SK-N-SH (cell line): ENCODE data around the gene MRPL32. TPM values are rescaled to one million over a fixed set of nuclear protein-coding genes. Genes with fewer than 3 reads are reported as not detected.

Source experiments
- CTCF ChIA-PET: fragments of 300-600, 350-600 bp; formaldehyde crosslinking; extraction: SDS; loops from one replicate; lab custom pipeline; 2021; lab: Yijun Ruan, JAX
- POLR2A ChIA-PET: fragments of 350-600 bp; sonication (Branson Sonifier 250); formaldehyde crosslinking; extraction: SDS; loops from one replicate; lab custom pipeline; 2020; ENCODE audit warnings: antibody characterized with exemption, inconsistent platforms; lab: Yijun Ruan, JAX
- DNase-seq: peaks from one replicate; pipeline ENCODE4 v3.0.0; 2012
- H2AFZ ChIP-seq: fragments of 200-600 bp; sonication (generic); 2 replicates; pipeline ENCODE4 v1.8.1; 2016; ENCODE audit warnings: antibody characterized with exemption, mild to moderate bottlenecking, low read depth
- H3F3A ChIP-seq: fragments of 200-600 bp; sonication (generic); replicated peaks from 2 replicates; pipeline ENCODE3; 2016; ENCODE audit warnings: antibody characterized with exemption, mild to moderate bottlenecking; ENCODE audit not compliant: insufficient read depth
- H3K27ac ChIP-seq, 2 experiments: fragments of 200-500 bp in 1 of 2; fragments of 200-600 bp in 1 of 2; sonication (Bioruptor generic) in 1 of 2; sonication (generic), shearing (Covaris generic) in 1 of 2; 2 replicates each; pipeline versions ENCODE4 v1.5.1 to v1.6.1; 2014 to 2016; ENCODE audit warnings: low read depth in 2 of 2, inconsistent platforms in 1 of 2, low read length in 1 of 2, mild to moderate bottlenecking in 1 of 2, mixed read lengths in 1 of 2
- H3K27me3 ChIP-seq: fragments of 200-600 bp; sonication (generic), shearing (Covaris generic); 2 replicates; pipeline ENCODE4 v1.6.1; 2016; ENCODE audit warnings: mixed run types; ENCODE audit not compliant: insufficient read depth
- H3K36me3 ChIP-seq, 2 experiments: fragments of 200-500 bp in 1 of 2; fragments of 200-600 bp in 1 of 2; sonication (Bioruptor generic) in 1 of 2; sonication (generic) in 1 of 2; replicated peaks in 1 of 2; 2 replicates each; pipeline versions ENCODE3 to v1.5.1; 2014 to 2016; ENCODE audit warnings: low read length in 1 of 2, mild to moderate bottlenecking in 1 of 2; ENCODE audit not compliant: insufficient read depth in 2 of 2, control insufficient read depth in 1 of 2
- H3K4me1 ChIP-seq, 2 experiments: fragments of 200-500 bp in 1 of 2; fragments of 200-600 bp in 1 of 2; sonication (Bioruptor generic) in 1 of 2; sonication (generic), shearing (Covaris generic) in 1 of 2; 2 replicates each; pipeline versions ENCODE4 v1.5.1 to v1.6.1; 2014 to 2016; ENCODE audit warnings: low read depth in 1 of 2, low read length in 1 of 2, mixed run types in 1 of 2; ENCODE audit not compliant: insufficient read depth in 2 of 2, control insufficient read depth in 1 of 2
- H3K4me2 ChIP-seq: fragments of 200-600 bp; sonication (generic), shearing (Covaris generic); 2 replicates; pipeline ENCODE4 v1.6.1; 2017; ENCODE audit warnings: mixed run types
- H3K4me3 ChIP-seq, 2 experiments: fragments of 200-500 bp in 1 of 2; fragments of 200-600 bp in 1 of 2; sonication (Bioruptor generic) in 1 of 2; sonication (generic), shearing (Covaris generic) in 1 of 2; 2 replicates each; pipeline versions ENCODE4 v1.5.1 to v1.8.1; 2014 to 2016; ENCODE audit warnings: low read depth in 2 of 2, inconsistent platforms in 1 of 2, low read length in 1 of 2, mild to moderate bottlenecking in 1 of 2, mixed read lengths in 1 of 2, moderate library complexity in 1 of 2
- H3K79me2 ChIP-seq: fragments of 200-600 bp; sonication (generic); 2 replicates; pipeline ENCODE4 v1.8.1; 2017; ENCODE audit warnings: mild to moderate bottlenecking; ENCODE audit not compliant: insufficient read depth
- H3K9ac ChIP-seq: fragments of 200-600 bp; sonication (generic); 2 replicates; pipeline ENCODE4 v1.6.1; 2017; ENCODE audit warnings: mixed run types
- H3K9me2 ChIP-seq: fragments of 200-600 bp; sonication (generic); 2 replicates; pipeline ENCODE4 v1.6.1; 2017; ENCODE audit warnings: mixed run types
- H3K9me3 ChIP-seq: fragments of 200-600 bp; sonication (generic); 2 replicates; pipeline ENCODE4 v1.6.1; 2017; ENCODE audit warnings: mixed run types, mild to moderate bottlenecking, moderate library complexity
- H4K20me1 ChIP-seq: fragments of 200-600 bp; sonication (generic); 2 replicates; pipeline ENCODE4 v1.6.1; 2017; ENCODE audit warnings: mild to moderate bottlenecking, mixed run types; ENCODE audit not compliant: insufficient read depth
- EP300 ChIP-seq, 2 experiments: IDR thresholded peaks; 2 replicates each; pipeline versions ENCODE4 v1.4.0 to v1.6.1; 2012; ENCODE audit warnings: borderline replicate concordance in 1 of 2, low read depth in 1 of 2, low read length in 1 of 2
- FOSL2 ChIP-seq: IDR thresholded peaks from 2 replicates; pipeline ENCODE4 v1.4.0; 2012; ENCODE audit warnings: low read depth, mild to moderate bottlenecking, moderate library complexity, borderline replicate concordance
- FOXJ3 ChIP-seq: sonication (generic); formaldehyde crosslinking; IDR thresholded peaks from 2 replicates; pipeline ENCODE4 v1.5.1; 2020; ENCODE audit warnings: mild to moderate bottlenecking, missing genetic modification reagents
- GATA2 ChIP-seq: sonication (generic); formaldehyde crosslinking; IDR thresholded peaks from 2 replicates; pipeline ENCODE4 v1.5.0; 2020; ENCODE audit warnings: mild to moderate bottlenecking, missing genetic modification reagents
- JUND ChIP-seq: IDR thresholded peaks from 2 replicates; pipeline ENCODE4 v1.4.0; 2012
- MEF2A ChIP-seq: IDR thresholded peaks from 2 replicates; pipeline ENCODE4 v1.4.0; 2012; ENCODE audit warnings: low read depth, borderline replicate concordance
- MXI1 ChIP-seq: IDR thresholded peaks from 2 replicates; pipeline ENCODE4 v1.6.1; 2012; ENCODE audit warnings: mild to moderate bottlenecking, low read depth, low read length, improper control_type of control experiment
- NRF1 ChIP-seq: IDR thresholded peaks from 2 replicates; pipeline ENCODE4 v1.6.1; 2012; ENCODE audit warnings: low read depth, mild to moderate bottlenecking, low read length
- RAD21 ChIP-seq: IDR thresholded peaks from 2 replicates; pipeline ENCODE4 v1.6.1; 2012; ENCODE audit warnings: mild to moderate bottlenecking, low read length
- RCOR1 ChIP-seq: fragments of 150-350 bp; IDR thresholded peaks from 2 replicates; pipeline ENCODE4 v1.6.1; 2017; ENCODE audit warnings: antibody characterized with exemption, low read length
- RFX5 ChIP-seq: IDR thresholded peaks from 2 replicates; pipeline ENCODE4 v1.6.1; 2012; ENCODE audit warnings: mild to moderate bottlenecking, improper control_type of control experiment, low read length
- RXRA ChIP-seq: IDR thresholded peaks from 2 replicates; pipeline ENCODE4 v1.4.0; 2012; ENCODE audit warnings: low read depth, mild to moderate bottlenecking, borderline replicate concordance
- TAF1 ChIP-seq: IDR thresholded peaks from 2 replicates; pipeline ENCODE4 v1.6.1; 2012; ENCODE audit warnings: low read depth, mild to moderate bottlenecking, low read length, moderate library complexity, borderline replicate concordance
- TEAD4 ChIP-seq: IDR thresholded peaks from 2 replicates; pipeline ENCODE4 v1.4.0; 2012; ENCODE audit warnings: mild to moderate bottlenecking, borderline replicate concordance; ENCODE audit not compliant: insufficient read depth
- WGBS: methylation state at CpG from one replicate; pipeline ENCODE4 v1.1.6; 2017; ENCODE audit warnings: low lambda C conversion rate; 5-methylcytosine and 5-hydroxymethylcytosine counted together
- polyA plus RNA-seq, 3 experiments: library from polyadenylated mRNA; depleted of rRNA; stranded (reverse); fragments of >200 nt; gene quantifications; 2 replicates each; pipeline ENCODE4 v1.2.3, GENCODE V29; 2012
- TF ChIP-seq, protein P1 (sequence below): IDR thresholded peaks from 2 replicates; pipeline ENCODE4 v1.4.0; 2012; ENCODE audit warnings: low read depth
- TF ChIP-seq, protein P2 (sequence below): IDR thresholded peaks from 2 replicates; pipeline ENCODE4 v1.4.0; 2012; ENCODE audit warnings: low read depth, borderline replicate concordance
- TF ChIP-seq, protein P3 (sequence below): IDR thresholded peaks from 2 replicates; pipeline ENCODE4; 2012
- TF ChIP-seq, protein P4 (sequence below): fragments of 150-350 bp; IDR thresholded peaks from 2 replicates; pipeline ENCODE4 v1.6.1; 2016; ENCODE audit warnings: mild to moderate bottlenecking, low read depth, low read length
- TF ChIP-seq, protein P5 (sequence below): fragments of 200-600 bp; sonication (generic); IDR thresholded peaks from 2 replicates; pipeline ENCODE4 v1.6.1; 2017; ENCODE audit warnings: antibody characterized with exemption, mild to moderate bottlenecking, moderate library complexity

Gene MRPL32
- polyA plus RNA-seq, 1 of the 3 experiments (the other 2 are of a cell fraction): 73.1 TPM

DNA sequence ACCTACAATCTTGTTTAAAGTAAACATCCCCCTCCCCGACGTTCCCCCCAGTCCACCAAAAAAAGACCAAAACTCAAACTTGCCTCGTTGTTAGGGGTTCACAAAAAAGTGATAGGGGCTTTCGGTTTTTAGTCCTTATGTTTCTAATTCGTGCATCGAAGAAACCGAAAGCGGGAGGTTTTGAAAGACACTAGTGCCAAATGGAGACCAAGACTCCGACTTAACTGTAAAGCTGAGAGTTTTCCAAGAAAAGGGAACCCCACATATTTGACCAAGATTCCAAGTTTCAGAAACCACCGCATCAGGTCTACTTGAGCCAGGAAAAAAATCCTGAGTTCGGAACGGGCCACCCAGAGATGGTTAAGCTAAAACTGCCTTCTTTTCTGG, 736 bp upstream of the MRPL32 start:
- DNase-seq: no peak
- ChIA-PET CTCF (interaction anchor here (0.9 to 7.8 kb wide), 10 partner anchors 10 to 988 kb away, joined by 3 to 81 read pairs (median 4); partner anchors contain the start of gene C7orf25), POLR2A (interaction anchor here (0.7 to 1.8 kb wide), 8 partner anchors 10 to 995 kb away, joined by 3 to 8 read pairs (median 4); partner anchors contain the start of genes C7orf25, COA1 and UBE2D4)
- Histone ChIP-seq H4K20me1 (peaks cover 29% of the 10 kb centered on the region), H3K4me3 (peak overlapping the region; percentile 97 to 99), H2AFZ (peak overlapping the region; percentile 90), H3F3A (no peaks in the 10 kb centered on the region), H3K9me2 (no peaks in the 10 kb centered on the region), H3K36me3 (peaks cover 33% of the 10 kb centered on the region in 2 experiments), H3K4me2 (peak overlapping the region; percentile 81)
- TF ChIP-seq RXRA (no peak), FOXJ3 (CRISPR knock-in tag) (no peak), TAF1 (no peak), RAD21 (no peak), GATA2 (CRISPR knock-in tag) (no peak), RFX5 (no peak), EP300 (IDR thresholded peaks at IDR 0.05; ENCODE audit: borderline replicate concordance in 1 of 2, low read depth in 1 of 2, low read length in 1 of 2) (no peak), MXI1 (no peak), TEAD4 (no peak), RCOR1 (no peak), MEF2A (no peak), NRF1 (no peak), FOSL2 (no peak), JUND (no peak)
- TF ChIP-seq, protein P1, sequence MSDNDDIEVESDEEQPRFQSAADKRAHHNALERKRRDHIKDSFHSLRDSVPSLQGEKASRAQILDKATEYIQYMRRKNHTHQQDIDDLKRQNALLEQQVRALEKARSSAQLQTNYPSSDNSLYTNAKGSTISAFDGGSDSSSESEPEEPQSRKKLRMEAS: no peak
- TF ChIP-seq, protein P2, sequence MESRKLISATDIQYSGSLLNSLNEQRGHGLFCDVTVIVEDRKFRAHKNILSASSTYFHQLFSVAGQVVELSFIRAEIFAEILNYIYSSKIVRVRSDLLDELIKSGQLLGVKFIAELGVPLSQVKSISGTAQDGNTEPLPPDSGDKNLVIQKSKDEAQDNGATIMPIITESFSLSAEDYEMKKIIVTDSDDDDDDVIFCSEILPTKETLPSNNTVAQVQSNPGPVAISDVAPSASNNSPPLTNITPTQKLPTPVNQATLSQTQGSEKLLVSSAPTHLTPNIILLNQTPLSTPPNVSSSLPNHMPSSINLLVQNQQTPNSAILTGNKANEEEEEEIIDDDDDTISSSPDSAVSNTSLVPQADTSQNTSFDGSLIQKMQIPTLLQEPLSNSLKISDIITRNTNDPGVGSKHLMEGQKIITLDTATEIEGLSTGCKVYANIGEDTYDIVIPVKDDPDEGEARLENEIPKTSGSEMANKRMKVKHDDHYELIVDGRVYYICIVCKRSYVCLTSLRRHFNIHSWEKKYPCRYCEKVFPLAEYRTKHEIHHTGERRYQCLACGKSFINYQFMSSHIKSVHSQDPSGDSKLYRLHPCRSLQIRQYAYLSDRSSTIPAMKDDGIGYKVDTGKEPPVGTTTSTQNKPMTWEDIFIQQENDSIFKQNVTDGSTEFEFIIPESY: no peak
- TF ChIP-seq, protein P3, sequence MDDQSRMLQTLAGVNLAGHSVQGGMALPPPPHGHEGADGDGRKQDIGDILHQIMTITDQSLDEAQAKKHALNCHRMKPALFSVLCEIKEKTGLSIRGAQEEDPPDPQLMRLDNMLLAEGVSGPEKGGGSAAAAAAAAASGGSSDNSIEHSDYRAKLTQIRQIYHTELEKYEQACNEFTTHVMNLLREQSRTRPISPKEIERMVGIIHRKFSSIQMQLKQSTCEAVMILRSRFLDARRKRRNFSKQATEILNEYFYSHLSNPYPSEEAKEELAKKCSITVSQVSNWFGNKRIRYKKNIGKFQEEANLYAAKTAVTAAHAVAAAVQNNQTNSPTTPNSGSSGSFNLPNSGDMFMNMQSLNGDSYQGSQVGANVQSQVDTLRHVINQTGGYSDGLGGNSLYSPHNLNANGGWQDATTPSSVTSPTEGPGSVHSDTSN: no peak
- TF ChIP-seq, protein P4, sequence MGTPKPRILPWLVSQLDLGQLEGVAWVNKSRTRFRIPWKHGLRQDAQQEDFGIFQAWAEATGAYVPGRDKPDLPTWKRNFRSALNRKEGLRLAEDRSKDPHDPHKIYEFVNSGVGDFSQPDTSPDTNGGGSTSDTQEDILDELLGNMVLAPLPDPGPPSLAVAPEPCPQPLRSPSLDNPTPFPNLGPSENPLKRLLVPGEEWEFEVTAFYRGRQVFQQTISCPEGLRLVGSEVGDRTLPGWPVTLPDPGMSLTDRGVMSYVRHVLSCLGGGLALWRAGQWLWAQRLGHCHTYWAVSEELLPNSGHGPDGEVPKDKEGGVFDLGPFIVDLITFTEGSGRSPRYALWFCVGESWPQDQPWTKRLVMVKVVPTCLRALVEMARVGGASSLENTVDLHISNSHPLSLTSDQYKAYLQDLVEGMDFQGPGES: no peak
- TF ChIP-seq, protein P5, sequence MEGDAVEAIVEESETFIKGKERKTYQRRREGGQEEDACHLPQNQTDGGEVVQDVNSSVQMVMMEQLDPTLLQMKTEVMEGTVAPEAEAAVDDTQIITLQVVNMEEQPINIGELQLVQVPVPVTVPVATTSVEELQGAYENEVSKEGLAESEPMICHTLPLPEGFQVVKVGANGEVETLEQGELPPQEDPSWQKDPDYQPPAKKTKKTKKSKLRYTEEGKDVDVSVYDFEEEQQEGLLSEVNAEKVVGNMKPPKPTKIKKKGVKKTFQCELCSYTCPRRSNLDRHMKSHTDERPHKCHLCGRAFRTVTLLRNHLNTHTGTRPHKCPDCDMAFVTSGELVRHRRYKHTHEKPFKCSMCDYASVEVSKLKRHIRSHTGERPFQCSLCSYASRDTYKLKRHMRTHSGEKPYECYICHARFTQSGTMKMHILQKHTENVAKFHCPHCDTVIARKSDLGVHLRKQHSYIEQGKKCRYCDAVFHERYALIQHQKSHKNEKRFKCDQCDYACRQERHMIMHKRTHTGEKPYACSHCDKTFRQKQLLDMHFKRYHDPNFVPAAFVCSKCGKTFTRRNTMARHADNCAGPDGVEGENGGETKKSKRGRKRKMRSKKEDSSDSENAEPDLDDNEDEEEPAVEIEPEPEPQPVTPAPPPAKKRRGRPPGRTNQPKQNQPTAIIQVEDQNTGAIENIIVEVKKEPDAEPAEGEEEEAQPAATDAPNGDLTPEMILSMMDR: no peak
- TF ChIP-seq, all 33 proteins: peak for 0
- Histone ChIP-seq H3K27ac (peak overlapping the region; percentile 71 to 80), H3K79me2 (peaks cover 86% of the 10 kb centered on the region), H3K27me3 (no peaks in the 10 kb centered on the region), H3K4me1 (peaks cover 0 to 19% of the 10 kb centered on the region in 2 experiments; a peak in 2 of 4 replicates), H3K9me3 (no peaks in the 10 kb centered on the region), H3K9ac (peak overlapping the region; percentile 93)
- 2% methylated on average over 12 of the region's 12 CpGs for WGBS
